Neural crest cell (in vitro differentiated cells): ENCODE measurements around the gene NCR3LG1. TPM values are rescaled to one million over a fixed set of nuclear protein-coding genes. Genes with fewer than 3 reads are reported as not detected.

Experiments
- DNase-seq: peaks from one replicate; pipeline ENCODE4 v3.0.0; 2021; ENCODE audit warnings: low read depth, mixed read lengths, low spot score
- H3K27ac Mint-ChIP-seq: one replicate; pipeline ENCODE4 v1.8.0; 2021; ENCODE audit warnings: mild to moderate bottlenecking, mixed read lengths; ENCODE audit not compliant: unreplicated experiment
- H3K27me3 Mint-ChIP-seq: 2 replicates; pipeline ENCODE4 v1.8.0; 2021; ENCODE audit warnings: low read depth, mild to moderate bottlenecking, mixed read lengths
- H3K36me3 Mint-ChIP-seq: 2 replicates; pipeline ENCODE4 v1.8.0; 2021; ENCODE audit warnings: low read depth, mild to moderate bottlenecking, mixed read lengths
- H3K4me1 Mint-ChIP-seq: 2 replicates; pipeline ENCODE4 v1.8.0; 2021; ENCODE audit warnings: mixed read lengths
- H3K4me3 Mint-ChIP-seq: one replicate; pipeline ENCODE4 v1.8.0; 2021; ENCODE audit warnings: mild to moderate bottlenecking, mixed read lengths
- H3K9me3 Mint-ChIP-seq: 2 replicates; pipeline ENCODE4 v1.8.0; 2021; ENCODE audit warnings: mixed read lengths
- CTCF ChIP-seq: fragments of 200-600 bp; sonication (generic); conservative IDR thresholded peaks from 2 replicates; pipeline ENCODE4 v1.5.0; 2021; ENCODE audit warnings: antibody characterized with exemption, mild to moderate bottlenecking
- total RNA-seq: library from RNA; stranded (reverse); gene quantifications from 2 replicates; pipeline ENCODE4 v1.2.1, GENCODE V29; 2021

Gene NCR3LG1
- total RNA-seq, 1 donor from 2014 or later: 18.8 TPM

- H3K27ac Mint-ChIP-seq: no peak overlapping the region
These were observed 29.6 kb downstream of the NCR3LG1 start for GRCh38 chr11:17381156-17381555.

GRCh38 chr11:17382046-17382728, 30.6 kb downstream of the NCR3LG1 start:
- Mint-ChIP-seq H3K4me1 (no peaks in the 10 kb centered on the region), H3K27ac (no peak overlapping the region), H3K27me3 (no peaks in the 10 kb centered on the region), H3K4me3 (no peak overlapping the region), H3K9me3 (peaks cover 3% of the 10 kb centered on the region), H3K36me3 (peaks cover 20% of the 10 kb centered on the region)
- DNase-seq: no peak
- TF ChIP-seq CTCF: no peak

More at GRCh38 chr11:17381156-17381555, 29.6 kb downstream of the NCR3LG1 start:
- H3K4me1 Mint-ChIP-seq: no peaks in the 10 kb centered on the region
- no peak for TF ChIP-seq CTCF
- H3K4me3 Mint-ChIP-seq: no peak overlapping the region
- DNase-seq: no peak
- H3K9me3 Mint-ChIP-seq: peaks cover 3% of the 10 kb centered on the region
- H3K27me3 Mint-ChIP-seq: no peaks in the 10 kb centered on the region
- peaks cover 28% of the 10 kb centered on the region for H3K36me3 Mint-ChIP-seq

GRCh38 chr11:17383461-17383860, 31.9 kb downstream of the NCR3LG1 start:
- Mint-ChIP-seq H3K4me3 (no peak overlapping the region), H3K27ac (no peak overlapping the region), H3K9me3 (peaks cover 2% of the 10 kb centered on the region), H3K27me3 (no peaks in the 10 kb centered on the region), H3K36me3 (peaks cover 9% of the 10 kb centered on the region), H3K4me1 (no peaks in the 10 kb centered on the region)
- DNase-seq: no peak
- TF ChIP-seq CTCF: no peak

GRCh38 chr11:17384002-17384511, 32.5 kb downstream of the NCR3LG1 start:
- Mint-ChIP-seq H3K4me1 (no peaks in the 10 kb centered on the region), H3K36me3 (peaks cover 5% of the 10 kb centered on the region), H3K4me3 (no peak overlapping the region), H3K27ac (no peak overlapping the region), H3K27me3 (peaks cover 2% of the 10 kb centered on the region), H3K9me3 (no peaks in the 10 kb centered on the region)
- peak; percentile 86 for DNase-seq
- TF ChIP-seq CTCF: peak; percentile 94

- no peak for TF ChIP-seq CTCF
- H3K9me3 Mint-ChIP-seq: no peaks in the 10 kb centered on the region
- no peak overlapping the region for H3K27ac Mint-ChIP-seq
- H3K27me3 Mint-ChIP-seq: peaks cover 7% of the 10 kb centered on the region
- no peaks in the 10 kb centered on the region for H3K36me3 Mint-ChIP-seq
- peak overlapping the region; percentile 51 for H3K4me3 Mint-ChIP-seq
- peaks cover 5% of the 10 kb centered on the region for H3K4me1 Mint-ChIP-seq
- no peak for DNase-seq
These were observed 33.9 kb downstream of the NCR3LG1 start for GRCh38 chr11:17385492-17385891.
